Nephron progenitor cell (in vitro differentiated cells): ENCODE results near the gene ALPL.

Experiments
- DNase-seq: peaks from one replicate; pipeline ENCODE4 v3.0.0; 2021
- H3K27ac Mint-ChIP-seq: 2 replicates; pipeline ENCODE4 v1.8.0; 2021; ENCODE audit warnings: mild to moderate bottlenecking, moderate library complexity, mixed read lengths
- H3K27me3 Mint-ChIP-seq: 2 replicates; pipeline ENCODE4 v1.8.0; 2021; ENCODE audit warnings: mild to moderate bottlenecking, low read depth, mixed read lengths; ENCODE audit not compliant: poor library complexity
- H3K36me3 Mint-ChIP-seq: 2 replicates; pipeline ENCODE4 v1.8.0; 2021; ENCODE audit warnings: low read depth, mixed read lengths
- H3K4me1 Mint-ChIP-seq: 2 replicates; pipeline ENCODE4 v1.8.0; 2021; ENCODE audit warnings: mixed read lengths
- H3K4me3 Mint-ChIP-seq: 2 replicates; pipeline ENCODE4 v1.8.0; 2021; ENCODE audit warnings: mild to moderate bottlenecking, moderate library complexity, mixed read lengths
- H3K9me3 Mint-ChIP-seq: 2 replicates; pipeline ENCODE4 v1.8.0; 2021; ENCODE audit warnings: mild to moderate bottlenecking, moderate library complexity, mixed read lengths
- CTCF ChIP-seq: fragments of 200-600 bp; sonication (generic); IDR thresholded peaks from 2 replicates; pipeline ENCODE4 v1.5.0; 2021; ENCODE audit warnings: antibody characterized with exemption

ALPL gene

DNA sequence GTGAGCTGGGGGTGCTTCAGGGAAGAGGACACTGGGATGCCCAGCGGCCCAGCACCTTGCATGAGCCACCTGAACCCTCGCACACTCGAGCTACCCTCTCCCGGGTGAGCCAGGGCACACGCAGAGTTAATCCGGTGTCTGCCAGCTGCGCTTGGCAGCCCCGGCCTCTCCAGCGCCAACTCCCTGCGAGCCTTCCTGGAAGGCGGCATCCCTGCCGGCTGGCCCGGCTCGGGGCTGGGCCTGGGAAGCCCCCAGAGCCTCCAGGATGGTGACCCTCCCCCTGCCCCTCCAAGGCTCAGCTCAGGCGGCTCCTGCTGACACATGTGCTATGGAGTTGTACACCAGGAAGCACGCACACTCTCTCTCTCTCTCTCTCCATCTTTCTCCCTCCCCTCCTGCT, 111.3 kb downstream of the ALPL start:
- Mint-ChIP-seq H3K27me3 (peaks cover 62% of the 10 kb centered on the region), H3K4me1 (peaks cover 23% of the 10 kb centered on the region), H3K4me3 (peak overlapping the region; percentile 10), H3K9me3 (no peaks in the 10 kb centered on the region), H3K27ac (no peak overlapping the region), H3K36me3 (no peaks in the 10 kb centered on the region)
- no peak for TF ChIP-seq CTCF
- DNase-seq, result no peak

- H3K27ac Mint-ChIP-seq, result no peak overlapping the region
These were observed 111.8 kb downstream of the ALPL start for GRCh38 chr1:21621051-21621450.

GRCh38 chr1:21621761-21622436, 112.7 kb downstream of the ALPL start:
- DNase-seq, result no peak
- no peak for TF ChIP-seq CTCF
- H3K9me3 Mint-ChIP-seq, result no peaks in the 10 kb centered on the region
- H3K27ac Mint-ChIP-seq, result no peak overlapping the region
- H3K36me3 Mint-ChIP-seq, result no peaks in the 10 kb centered on the region
- peak overlapping the region; percentile 73 for H3K4me3 Mint-ChIP-seq
- peaks cover 64% of the 10 kb centered on the region for H3K27me3 Mint-ChIP-seq
- peaks cover 23% of the 10 kb centered on the region for H3K4me1 Mint-ChIP-seq

More at GRCh38 chr1:21621051-21621450, 111.8 kb downstream of the ALPL start:
- DNase-seq, result no peak
- peak overlapping the region; percentile 10 for H3K4me3 Mint-ChIP-seq
- no peaks in the 10 kb centered on the region for H3K36me3 Mint-ChIP-seq
- H3K9me3 Mint-ChIP-seq, result no peaks in the 10 kb centered on the region
- TF ChIP-seq CTCF, result no peak
- H3K4me1 Mint-ChIP-seq, result peaks cover 23% of the 10 kb centered on the region
- H3K27me3 Mint-ChIP-seq, result peaks cover 64% of the 10 kb centered on the region

- Mint-ChIP-seq H3K9me3 (no peaks in the 10 kb centered on the region), H3K4me1 (peaks cover 23% of the 10 kb centered on the region), H3K27ac (no peak overlapping the region), H3K4me3 (peak overlapping the region; percentile 79), H3K27me3 (peaks cover 63% of the 10 kb centered on the region), H3K36me3 (no peaks in the 10 kb centered on the region)
- peak; percentile 82 for DNase-seq
- no peak for TF ChIP-seq CTCF
These were observed 113.5 kb downstream of the ALPL start for GRCh38 chr1:21622466-21623315.

DNA sequence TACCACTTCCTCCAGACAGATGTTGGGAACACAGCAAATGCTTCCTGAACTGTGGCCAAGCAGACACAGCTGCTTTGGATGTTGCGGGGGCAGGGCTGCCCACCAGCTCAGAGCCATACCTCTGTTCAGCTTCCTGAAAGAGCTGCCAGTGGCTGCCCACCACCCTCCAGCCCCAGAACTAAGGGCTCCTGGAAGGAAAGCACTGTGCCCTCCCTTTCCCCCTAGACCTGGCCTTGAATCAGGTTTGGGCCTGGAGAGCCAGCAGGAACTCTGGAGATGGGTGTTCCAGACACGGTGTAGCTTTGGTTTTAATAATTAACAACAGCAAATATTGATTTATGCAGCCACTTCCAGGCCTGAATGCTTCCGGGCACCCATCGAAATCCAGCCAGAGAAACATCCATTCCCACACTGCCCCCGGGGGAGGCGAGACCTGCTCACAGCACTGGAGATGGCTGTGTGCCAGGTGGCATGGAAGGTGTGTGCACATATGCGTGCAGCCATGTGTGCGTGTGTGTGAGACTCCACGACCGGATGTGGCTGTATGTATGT, 114.3 kb downstream of the ALPL start:
- H3K4me1 Mint-ChIP-seq, result peaks cover 21% of the 10 kb centered on the region
- peak overlapping the region; percentile 36 for H3K4me3 Mint-ChIP-seq
- no peaks in the 10 kb centered on the region for H3K9me3 Mint-ChIP-seq
- no peak for DNase-seq
- no peaks in the 10 kb centered on the region for H3K36me3 Mint-ChIP-seq
- H3K27me3 Mint-ChIP-seq, result peaks cover 60% of the 10 kb centered on the region
- TF ChIP-seq CTCF, result no peak
- H3K27ac Mint-ChIP-seq, result no peak overlapping the region
